Spinal cord (tissue), 10 donors: ENCODE results near the gene DEXI. TPM values are rescaled to one million over a fixed set of nuclear protein-coding genes. Genes with fewer than 3 reads are reported as not detected.
A peak's percentile ranks its signal among the peaks of the same experiment; 100 is the strongest.

ENCODE experiments used
- DNase-seq, 6 donors: peaks; one replicate each; pipeline versions ENCODE4 v3.0.0 to v3.0.0-alpha.2; 2013 to 2015; ENCODE audit warnings: low spot score in 6 of 6, low read depth in 4 of 6
- H3K27ac ChIP-seq: one replicate; pipeline ENCODE4 v1.5.1; 2013; ENCODE audit warnings: low read depth, low read length, control low read depth
- H3K27me3 ChIP-seq: one replicate; pipeline ENCODE4 v1.6.1; 2013; ENCODE audit warnings: low read length; ENCODE audit not compliant: control insufficient read depth, insufficient read depth
- H3K36me3 ChIP-seq: one replicate; pipeline ENCODE4 v1.6.1; 2013; ENCODE audit warnings: low read length; ENCODE audit not compliant: control insufficient read depth, insufficient read depth
- H3K4me1 ChIP-seq: one replicate; pipeline ENCODE4 v1.6.1; 2013; ENCODE audit warnings: low read length; ENCODE audit not compliant: control insufficient read depth, insufficient read depth
- H3K4me3 ChIP-seq: one replicate; pipeline ENCODE4 v1.5.1; 2013; ENCODE audit warnings: low read depth, low read length, control low read depth
- H3K9me3 ChIP-seq: one replicate; pipeline ENCODE4 v1.6.1; 2013; ENCODE audit warnings: low read length; ENCODE audit not compliant: control insufficient read depth, insufficient read depth
- WGBS: methylation state at CpG from one replicate; pipeline ENCODE4 v1.1.5; 2013; ENCODE audit warnings: missing lambda C conversion rate; ENCODE audit not compliant: insufficient coverage; 5-methylcytosine and 5-hydroxymethylcytosine counted together
- polyA plus RNA-seq, 2 donors: library from polyadenylated mRNA; unstranded; fragments of 120-200 nt; gene quantifications; one replicate each; pipeline ENCODE4 v1.2.1, GENCODE V29; 2013; ENCODE audit not compliant: insufficient read length in 2 of 2
- total RNA-seq, 2 donors: library from RNA; depleted of rRNA in 1 of 2; stranded (reverse); fragments of 120-200 nt in 1 of 2; fragments of >200 nt in 1 of 2; gene quantifications; one replicate each; pipeline versions ENCODE4 v1.2.3 to v1.2.4, GENCODE V29; 2013 to 2014
- donor health status: healthy.

Gene DEXI
- total and polyA plus RNA-seq, 4 donors, result 22.0 to 50.3 (median 46.2) TPM

DNA sequence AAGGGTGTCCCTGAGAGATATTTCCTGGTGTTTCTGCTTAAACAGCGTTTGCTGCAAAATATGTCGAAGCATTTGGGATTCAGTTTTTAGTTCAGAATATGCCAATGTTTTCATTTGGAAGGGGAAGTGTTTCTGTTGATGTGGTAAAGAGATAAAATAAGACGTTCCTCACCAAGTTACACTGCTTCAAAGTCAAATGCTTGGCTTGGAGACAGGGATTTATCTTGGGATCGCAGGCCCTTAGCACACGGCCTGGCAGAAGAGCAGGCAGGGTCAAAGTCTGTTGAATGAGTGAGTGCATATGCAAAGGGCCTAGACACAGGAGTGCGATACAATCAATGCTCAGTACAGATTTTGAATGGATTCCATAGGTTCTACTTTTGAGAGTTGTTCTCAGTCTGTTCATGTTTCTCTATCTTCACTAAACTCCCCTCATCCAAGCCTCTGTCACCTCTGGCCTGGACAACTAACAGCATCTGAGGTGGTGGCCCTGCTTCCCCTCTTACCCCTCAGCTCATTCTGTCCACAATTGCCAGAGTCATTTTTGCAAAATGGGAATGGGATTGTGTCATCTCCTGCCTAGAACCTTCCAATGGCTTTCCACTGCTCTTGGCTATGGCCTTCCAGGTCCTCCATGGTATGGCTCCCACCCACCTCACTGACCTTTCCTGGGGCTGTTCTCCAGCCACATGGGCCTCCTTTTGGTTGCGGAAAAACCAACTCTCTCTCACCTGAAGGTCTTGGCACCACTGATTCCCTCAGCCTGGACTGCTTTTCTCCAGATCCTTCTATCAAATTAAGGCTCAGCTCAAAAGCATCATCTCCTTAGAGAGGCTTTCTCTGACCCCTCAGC is 3.2 kb downstream of the DEXI start:
- H3K4me1 ChIP-seq, result peaks cover 59% of the 10 kb centered on the region
- WGBS, result 81% methylated on average over 7 of the region's 7 CpGs
- no peak overlapping the region for H3K4me3 ChIP-seq
- no peaks in the 10 kb centered on the region for H3K9me3 ChIP-seq
- H3K36me3 ChIP-seq, result peaks cover 13% of the 10 kb centered on the region
- H3K27ac ChIP-seq, result no peak overlapping the region
- peak in 1 of 6 donors; percentile 87 for DNase-seq
- H3K27me3 ChIP-seq, result no peaks in the 10 kb centered on the region

DNA sequence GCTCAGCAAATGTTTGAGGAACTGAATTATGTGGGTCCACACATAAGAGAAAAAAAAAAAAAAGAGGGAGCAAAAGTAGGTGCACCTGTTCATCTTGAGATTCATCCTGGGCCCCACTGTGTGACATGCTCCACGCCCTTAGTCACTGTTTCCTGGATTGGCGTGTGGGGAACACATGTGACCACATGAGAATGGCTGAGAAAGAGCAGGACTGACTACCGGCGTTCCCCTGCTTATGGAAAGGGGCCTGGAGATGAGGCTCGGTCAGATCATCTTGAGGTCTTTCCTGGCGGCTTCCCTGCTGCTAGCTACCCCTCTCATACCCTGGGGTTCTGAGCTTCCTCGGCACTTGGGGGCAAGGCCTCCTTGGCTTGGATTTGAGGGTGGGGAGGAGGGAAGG is 3.9 kb downstream of the DEXI start:
- Histone ChIP-seq H3K27ac (no peak overlapping the region), H3K27me3 (no peaks in the 10 kb centered on the region), H3K36me3 (peaks cover 20% of the 10 kb centered on the region), H3K9me3 (no peaks in the 10 kb centered on the region), H3K4me3 (no peak overlapping the region), H3K4me1 (peaks cover 59% of the 10 kb centered on the region)
- WGBS, result 90% methylated on average over 4 of the region's 7 CpGs
- no peak for DNase-seq

DNA sequence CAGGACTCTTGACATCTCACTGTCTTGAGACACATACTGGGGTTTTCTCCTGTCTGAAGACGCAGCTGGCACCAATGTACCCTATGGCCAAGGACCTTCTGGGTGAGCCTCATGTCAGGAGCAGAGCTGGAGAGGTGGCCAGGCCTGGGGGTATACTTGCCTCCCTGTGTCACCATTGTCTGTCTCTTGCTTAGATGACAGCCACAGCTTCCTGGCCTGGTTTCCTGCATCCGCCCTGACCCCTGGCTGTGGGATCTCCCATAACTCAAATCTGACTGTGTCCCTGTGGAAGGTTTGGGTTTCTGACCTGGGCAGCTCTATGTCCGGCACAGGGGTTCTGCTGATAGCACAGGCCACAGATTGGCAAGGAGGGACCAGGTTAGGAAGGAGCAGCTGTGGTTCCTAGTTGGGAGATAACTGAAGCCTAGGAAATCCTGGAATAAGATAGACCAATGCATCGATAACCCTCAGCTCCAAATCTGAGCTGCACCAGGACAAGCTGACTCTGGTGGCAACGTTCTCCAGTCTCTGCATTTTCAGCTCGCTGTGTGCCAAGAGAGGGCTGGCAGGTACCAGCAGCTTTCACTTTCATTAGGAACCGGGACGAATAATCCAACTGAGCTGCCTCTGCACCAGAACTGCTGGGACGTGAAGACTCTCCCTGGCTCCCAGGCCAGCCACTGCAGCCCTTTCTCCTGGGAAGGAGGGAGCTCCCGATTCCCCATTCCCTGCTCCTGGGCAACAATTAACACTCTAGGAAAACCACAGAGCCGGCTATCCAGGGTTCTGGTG is 5.0 kb downstream of the DEXI start:
- no peaks in the 10 kb centered on the region for H3K27me3 ChIP-seq
- no peaks in the 10 kb centered on the region for H3K9me3 ChIP-seq
- peak in 1 of 6 donors; percentile 44 for DNase-seq
- peaks cover 55% of the 10 kb centered on the region for H3K4me1 ChIP-seq
- H3K4me3 ChIP-seq, result no peak overlapping the region
- H3K36me3 ChIP-seq, result peaks cover 28% of the 10 kb centered on the region
- 50% methylated on average over 10 of the region's 11 CpGs for WGBS
- H3K27ac ChIP-seq, result no peak overlapping the region

DNA sequence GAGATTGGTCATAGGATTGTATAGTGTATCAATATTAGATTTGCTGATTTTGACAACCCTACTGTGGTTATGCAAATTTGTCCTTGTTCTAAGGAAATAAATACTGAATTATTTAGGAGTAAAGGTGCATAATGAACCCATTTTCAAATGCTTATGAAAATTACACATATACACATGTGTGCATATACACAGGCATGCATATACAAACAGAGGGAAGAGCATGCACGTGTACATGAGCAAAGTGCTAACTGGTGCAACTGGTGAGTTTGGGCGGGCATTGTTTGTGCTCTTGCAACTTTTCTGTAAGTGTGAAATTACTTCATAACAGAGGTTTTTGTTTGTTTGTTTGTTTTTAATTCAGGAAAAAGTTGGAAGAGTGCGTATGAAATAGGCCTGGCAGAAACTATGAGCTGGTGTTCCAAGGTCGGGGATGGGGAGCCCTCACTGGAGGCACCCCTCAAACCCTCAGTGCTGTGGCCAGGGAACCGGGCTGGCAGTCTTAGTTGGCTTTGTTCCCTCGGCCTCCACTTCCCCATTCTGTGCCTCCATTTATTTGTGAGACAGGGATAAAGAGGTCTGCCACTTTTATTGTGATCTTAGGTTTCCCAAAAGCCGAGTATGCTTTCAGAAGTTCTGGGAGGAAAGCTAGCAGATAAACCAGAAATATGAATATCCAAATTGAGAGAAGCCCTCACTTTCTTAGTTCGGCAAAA is 5.8 kb downstream of the DEXI start:
- H3K4me3 ChIP-seq, result no peak overlapping the region
- no peaks in the 10 kb centered on the region for H3K9me3 ChIP-seq
- H3K27me3 ChIP-seq, result no peaks in the 10 kb centered on the region
- DNase-seq, result no peak
- peaks cover 30% of the 10 kb centered on the region for H3K36me3 ChIP-seq
- H3K27ac ChIP-seq, result no peak overlapping the region
- WGBS, result 79% methylated on average over 5 of the region's 8 CpGs
- peaks cover 54% of the 10 kb centered on the region for H3K4me1 ChIP-seq

GRCh38 chr16:10935226-10935915 is 6.9 kb downstream of the DEXI start:
- 47% methylated on average over 2 of the region's 7 CpGs for WGBS
- DNase-seq, result peak in 2 of 6 donors; percentile 42 to 90
- peaks cover 44% of the 10 kb centered on the region for H3K4me1 ChIP-seq
- H3K4me3 ChIP-seq, result no peak overlapping the region
- H3K27me3 ChIP-seq, result no peaks in the 10 kb centered on the region
- peaks cover 39% of the 10 kb centered on the region for H3K36me3 ChIP-seq
- no peak overlapping the region for H3K27ac ChIP-seq
- H3K9me3 ChIP-seq, result no peaks in the 10 kb centered on the region

DNA sequence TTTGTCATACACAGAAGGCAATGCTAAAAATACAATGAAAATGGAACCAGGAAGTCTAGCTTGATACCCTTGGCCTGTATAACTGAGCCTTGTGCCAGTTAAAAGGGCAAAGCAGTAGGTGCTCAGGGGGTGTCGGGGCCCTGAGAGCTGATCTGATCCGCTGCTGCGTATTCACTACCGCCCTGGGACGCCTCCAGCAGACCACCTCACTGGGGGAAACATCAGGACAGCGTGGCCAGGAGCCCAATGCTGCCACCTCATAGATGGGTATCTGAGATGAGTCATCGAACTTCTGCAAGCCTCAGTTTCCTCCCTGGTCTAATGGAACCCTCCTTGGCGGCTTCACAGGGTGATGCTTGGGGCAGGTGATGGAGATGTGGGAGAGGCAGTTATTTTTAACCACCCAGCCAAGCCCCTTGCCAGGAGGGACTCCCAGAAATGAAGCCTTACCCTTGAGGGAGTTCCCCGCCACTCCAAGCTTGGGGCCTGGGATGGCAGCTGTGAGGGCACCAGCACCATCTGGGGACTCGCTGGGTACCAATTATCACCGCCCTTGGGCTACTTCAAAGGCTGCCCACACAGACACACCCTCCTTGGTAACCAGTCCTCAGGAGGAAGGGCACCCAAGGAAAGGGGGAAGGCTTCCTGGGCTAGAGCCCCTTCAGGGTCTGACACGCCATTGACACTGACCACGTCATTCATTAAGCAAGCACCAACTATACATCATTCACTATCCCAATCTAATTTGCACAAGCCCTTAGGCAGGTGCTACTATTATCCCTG is 7.8 kb downstream of the DEXI start:
- 98% methylated on average over 8 of the region's 13 CpGs for WGBS
- H3K4me3 ChIP-seq, result no peak overlapping the region
- no peak for DNase-seq
- no peaks in the 10 kb centered on the region for H3K9me3 ChIP-seq
- H3K4me1 ChIP-seq, result peaks cover 36% of the 10 kb centered on the region
- no peak overlapping the region for H3K27ac ChIP-seq
- no peaks in the 10 kb centered on the region for H3K27me3 ChIP-seq
- H3K36me3 ChIP-seq, result peaks cover 43% of the 10 kb centered on the region

GRCh38 chr16:10933865-10934264 is 8.4 kb downstream of the DEXI start:
- H3K36me3 ChIP-seq, result peaks cover 49% of the 10 kb centered on the region
- no peaks in the 10 kb centered on the region for H3K9me3 ChIP-seq
- H3K4me1 ChIP-seq, result peaks cover 30% of the 10 kb centered on the region

GRCh38 chr16:10932959-10933710 is 9.1 kb downstream of the DEXI start:
- H3K27me3 ChIP-seq, result no peaks in the 10 kb centered on the region
- H3K4me3 ChIP-seq, result no peak overlapping the region
- no peaks in the 10 kb centered on the region for H3K9me3 ChIP-seq
- no peak overlapping the region for H3K27ac ChIP-seq
- peaks cover 23% of the 10 kb centered on the region for H3K4me1 ChIP-seq
- WGBS, result 90% methylated on average over 11 of the region's 11 CpGs
- H3K36me3 ChIP-seq, result peaks cover 50% of the 10 kb centered on the region
- no peak for DNase-seq

More at GRCh38 chr16:10933865-10934264, 8.4 kb downstream of the DEXI start:
- Histone ChIP-seq H3K4me3 (no peak overlapping the region), H3K27me3 (no peaks in the 10 kb centered on the region), H3K27ac (no peak overlapping the region)
- no peak for DNase-seq
- 81% methylated on average over 7 of the region's 8 CpGs for WGBS
